Muscle layer of colon (tissue), 2 donors: ENCODE measurements around the gene SMARCAL1.

Experiments used
- H3K27ac ChIP-seq: one replicate; pipeline ENCODE4 v1.7.0; 2013; ENCODE audit warnings: low read depth, mild to moderate bottlenecking, low read length, moderate library complexity
- H3K27me3 ChIP-seq, 2 donors: one replicate each; pipeline ENCODE4 v1.7.0; 2013; ENCODE audit warnings: low read length in 2 of 2, mild to moderate bottlenecking in 2 of 2; ENCODE audit not compliant: insufficient read depth in 2 of 2, control insufficient read depth in 1 of 2
- H3K36me3 ChIP-seq: one replicate; pipeline ENCODE4 v1.7.0; 2013; ENCODE audit warnings: mild to moderate bottlenecking, low read length; ENCODE audit not compliant: insufficient read depth
- H3K4me1 ChIP-seq: one replicate; pipeline ENCODE4 v1.7.0; 2013; ENCODE audit warnings: mild to moderate bottlenecking, low read length; ENCODE audit not compliant: insufficient read depth
- H3K4me3 ChIP-seq, 2 donors: one replicate each; pipeline ENCODE4 v1.7.0; 2013; ENCODE audit warnings: low read length in 2 of 2, low read depth in 1 of 2, mild to moderate bottlenecking in 1 of 2, moderate library complexity in 1 of 2
- H3K9ac ChIP-seq: one replicate; pipeline ENCODE4 v1.7.0; 2013; ENCODE audit warnings: low read length
- H3K9me3 ChIP-seq: one replicate; pipeline ENCODE4 v1.7.0; 2013; ENCODE audit warnings: mild to moderate bottlenecking, low read length
- donor health status: abdominal sarcoma.
- donor health status: Adenocarcinoma of cecum.

Gene SMARCAL1

GRCh38 chr2:216527600-216527999, 115.3 kb downstream of the SMARCAL1 start:
- Histone ChIP-seq H3K27ac (no peak overlapping the region), H3K4me3 (no peak overlapping the region)

DNA sequence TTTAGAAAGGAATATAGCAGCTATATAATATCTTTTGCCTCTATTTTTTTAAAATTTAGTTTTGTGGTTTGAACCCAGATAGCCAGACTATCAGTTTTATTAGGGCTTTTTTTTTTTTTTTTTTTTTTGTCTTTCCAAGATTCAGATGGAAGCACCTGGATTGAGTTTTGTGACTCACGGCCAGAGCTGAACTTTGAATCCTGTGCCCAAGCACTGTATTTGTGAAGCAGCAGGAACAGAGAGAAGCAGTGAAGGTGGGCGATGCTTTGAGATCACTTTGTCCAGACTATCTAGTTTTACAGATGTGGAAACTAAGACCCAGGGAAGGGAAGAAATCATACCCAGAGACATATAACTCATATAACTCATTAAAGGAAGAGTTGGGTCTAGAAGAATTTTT, 120.3 kb downstream of the SMARCAL1 start:
- peaks cover 19% of the 10 kb centered on the region for H3K4me1 ChIP-seq
- H3K27me3 ChIP-seq = no peaks in the 10 kb centered on the region
- H3K4me3 ChIP-seq = no peak overlapping the region
- no peaks in the 10 kb centered on the region for H3K36me3 ChIP-seq
- H3K9ac ChIP-seq = no peak overlapping the region
- H3K27ac ChIP-seq = no peak overlapping the region
- no peaks in the 10 kb centered on the region for H3K9me3 ChIP-seq

More at GRCh38 chr2:216527600-216527999, 115.3 kb downstream of the SMARCAL1 start:
- Histone ChIP-seq H3K9ac (no peak overlapping the region), H3K9me3 (no peaks in the 10 kb centered on the region), H3K27me3 (no peaks in the 10 kb centered on the region), H3K36me3 (no peaks in the 10 kb centered on the region), H3K4me1 (no peaks in the 10 kb centered on the region)
